ENCODE results near the gene OSBPL1A. TPM values are rescaled to one million over a fixed set of nuclear protein-coding genes. Genes with fewer than 3 reads are reported as not detected.

The OSBPL1A gene
- total and polyA plus RNA-seq, 10 of the 15 experiments (the other 5 are each of a cell fraction or from before 2014, with no cell fraction given) = 0.02 to 0.83 (median 0.11) TPM; not detected in 6

DNA sequence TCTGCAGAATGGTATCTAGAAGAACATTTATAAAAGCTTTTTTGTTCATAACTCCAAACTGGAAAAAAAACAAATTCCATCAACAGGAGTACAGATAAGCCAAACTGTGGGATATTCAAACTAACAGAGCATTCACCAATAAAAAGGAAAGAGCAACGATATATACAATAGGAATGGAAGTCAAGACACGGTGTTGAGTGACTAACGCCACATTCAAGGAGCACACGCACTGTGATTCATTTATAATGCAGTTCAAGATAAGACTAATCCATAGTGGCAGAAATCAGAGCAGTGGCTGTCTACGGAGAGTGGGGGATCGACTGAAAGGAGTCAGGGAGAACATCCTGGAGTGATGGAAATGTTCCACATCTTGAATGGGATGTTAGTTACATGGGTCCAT is 188.1 kb downstream of the OSBPL1A start:
- ChIA-PET CTCF (no interaction called here), SMC1A (ENCODE audit: uncharacterized antibody, unreplicated experiment) (no interaction called here), RAD21 (ENCODE audit: unreplicated experiment) (no interaction called here), POLR2A (no interaction called here)
- intact Hi-C loops (cut with micrococcal nuclease; ENCODE audit: unreplicated experiment) = no loop called here
- DNase-seq (ENCODE audit: low read depth, low spot score) (no peak), ATAC-seq (no peak), FAIRE-seq (no peak)
- TF ChIP-seq SPI1 (IDR thresholded peaks at IDR 0.05; ENCODE audit: borderline replicate concordance, insufficient read depth, low read depth, low read length) (no peak), BMI1 (IDR thresholded peaks at IDR 0.05; ENCODE audit: borderline replicate concordance) (no peak), ATF7 (IDR thresholded peaks at IDR 0.05; ENCODE audit: low read depth) (no peak), POU2F2 (IDR thresholded peaks at IDR 0.05; ENCODE audit: borderline replicate concordance, low read depth, low read length) (no peak), CEBPB (IDR thresholded peaks at IDR 0.05; ENCODE audit: borderline replicate concordance in 1 of 2, low read depth in 2 of 2, low read length in 2 of 2) (no peak), SMC3 (IDR thresholded peaks at IDR 0.05; ENCODE audit: borderline replicate concordance, low read length) (no peak), ZSCAN29 (IDR thresholded peaks at IDR 0.05) (no peak), PAX8 (IDR thresholded peaks at IDR 0.05) (no peak), ZNF24 (IDR thresholded peaks at IDR 0.05) (no peak)
- TF ChIP-seq, protein P1, sequence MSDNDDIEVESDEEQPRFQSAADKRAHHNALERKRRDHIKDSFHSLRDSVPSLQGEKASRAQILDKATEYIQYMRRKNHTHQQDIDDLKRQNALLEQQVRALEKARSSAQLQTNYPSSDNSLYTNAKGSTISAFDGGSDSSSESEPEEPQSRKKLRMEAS (IDR thresholded peaks at IDR 0.05; ENCODE audit: low read depth, low read length) = no peak
- TF ChIP-seq, protein P2, sequence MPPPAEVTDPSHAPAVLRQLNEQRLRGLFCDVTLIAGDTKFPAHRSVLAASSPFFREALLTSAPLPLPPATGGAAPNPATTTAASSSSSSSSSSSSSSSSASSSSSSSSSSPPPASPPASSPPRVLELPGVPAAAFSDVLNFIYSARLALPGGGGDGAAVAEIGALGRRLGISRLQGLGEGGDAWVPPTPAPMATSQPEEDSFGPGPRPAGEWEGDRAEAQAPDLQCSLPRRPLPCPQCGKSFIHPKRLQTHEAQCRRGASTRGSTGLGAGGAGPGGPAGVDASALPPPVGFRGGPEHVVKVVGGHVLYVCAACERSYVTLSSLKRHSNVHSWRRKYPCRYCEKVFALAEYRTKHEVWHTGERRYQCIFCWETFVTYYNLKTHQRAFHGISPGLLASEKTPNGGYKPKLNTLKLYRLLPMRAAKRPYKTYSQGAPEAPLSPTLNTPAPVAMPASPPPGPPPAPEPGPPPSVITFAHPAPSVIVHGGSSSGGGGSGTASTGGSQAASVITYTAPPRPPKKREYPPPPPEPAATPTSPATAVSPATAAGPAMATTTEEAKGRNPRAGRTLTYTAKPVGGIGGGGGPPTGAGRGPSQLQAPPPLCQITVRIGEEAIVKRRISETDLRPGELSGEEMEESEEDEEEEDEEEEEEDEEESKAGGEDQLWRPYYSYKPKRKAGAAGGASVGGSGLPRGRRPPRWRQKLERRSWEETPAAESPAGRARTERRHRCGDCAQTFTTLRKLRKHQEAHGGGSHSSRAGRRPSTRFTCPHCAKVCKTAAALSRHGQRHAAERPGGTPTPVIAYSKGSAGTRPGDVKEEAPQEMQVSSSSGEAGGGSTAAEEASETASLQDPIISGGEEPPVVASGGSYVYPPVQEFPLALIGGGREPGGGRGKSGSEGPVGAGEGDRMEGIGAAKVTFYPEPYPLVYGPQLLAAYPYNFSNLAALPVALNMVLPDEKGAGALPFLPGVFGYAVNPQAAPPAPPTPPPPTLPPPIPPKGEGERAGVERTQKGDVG (CRISPR knock-in tag; IDR thresholded peaks at IDR 0.05) = no peak
- H2AFZ ChIP-seq (ENCODE audit: control insufficient read depth, low read depth, low read length) = no peak overlapping the region
- no TSS peak for BruUV-seq (replicated peaks)
- no peaks in the 10 kb centered on the region for H3K4me1 ChIP-seq (ENCODE audit: control insufficient read depth, insufficient read depth, low read length)
- no peak overlapping the region for H3K4me3 ChIP-seq
- no peak overlapping the region for H3K9ac ChIP-seq (ENCODE audit: control insufficient read depth, insufficient read depth, low read length)
- 66% methylated on average over 6 of the region's 6 CpGs for WGBS (ENCODE audit: insufficient coverage, insufficient replicate concordance, low lambda C conversion rate, missing lambda C conversion rate)
- H3K79me2 ChIP-seq (ENCODE audit: control insufficient read depth, insufficient read depth, low read length) = no peaks in the 10 kb centered on the region
- H3K36me3 ChIP-seq (ENCODE audit: control insufficient read depth in 2 of 2, insufficient read depth in 2 of 2, low read length in 1 of 2) = no peaks in the 10 kb centered on the region
- H3K9me3 ChIP-seq (replicated peaks; ENCODE audit: control insufficient read depth, insufficient read depth, low read length) = no peaks in the 10 kb centered on the region
- H3K4me2 ChIP-seq (ENCODE audit: control insufficient read depth, insufficient read depth) = no peak overlapping the region
- H4K20me1 ChIP-seq (ENCODE audit: control insufficient read depth, insufficient read depth) = no peaks in the 10 kb centered on the region; the same call in 1 of the 2 replicates
- H3K27ac ChIP-seq (ENCODE audit: control insufficient read depth, insufficient read depth) = no peak overlapping the region
- H3K27me3 ChIP-seq (replicated peaks in 1 of 2; ENCODE audit: control insufficient read depth in 2 of 2, insufficient read depth in 2 of 2, low read length in 1 of 2) = peaks cover 0 to 3% of the 10 kb centered on the region in 2 experiments; a peak in 2 of 4 replicates
- in situ Hi-C loops (cut with MboI) = no loop called here
